Panc1 (cell line): ENCODE results near the gene TRAPPC1. TPM values are rescaled to one million over a fixed set of nuclear protein-coding genes. Genes with fewer than 3 reads are reported as not detected.

Experiments used
- ATAC-seq: fragments of 200-7000 bp; cut with Tn5 transposase; 2 replicates; pipeline ENCODE4 v1.9.1; 2020; ENCODE audit warnings: mild to moderate bottlenecking, moderate library complexity
- BruUV-seq: library from RNA; stranded (reverse); fragments of 400-500 nt; replicated peaks from 2 replicates; lab custom pipeline; 2021; lab: Mats Ljungman, UMichigan
- CTCF ChIA-PET: fragments of 300-600 bp; sonication (Branson Sonifier 250); formaldehyde crosslinking; loops from one replicate; lab custom pipeline; 2022; ENCODE audit warnings: antibody characterized with exemption; lab: Charles Lee
- POLR2A ChIA-PET: fragments of 300-600 bp; sonication (Branson Sonifier 250); formaldehyde crosslinking; loops from one replicate; lab custom pipeline; 2022; ENCODE audit warnings: antibody characterized with exemption; lab: Charles Lee
- DNase-seq: peaks from one replicate; pipeline ENCODE4 v3.0.0-alpha.2; 2010; ENCODE audit warnings: low read depth, low spot score
- H3K27ac ChIP-seq: 2 replicates; pipeline ENCODE4 v1.5.1; 2011; ENCODE audit warnings: mild to moderate bottlenecking, low read length, inconsistent platforms
- H3K27me3 ChIP-seq: fragments of 200-500 bp; sonication (Bioruptor generic); 2 replicates; pipeline ENCODE4 v1.6.0; 2014; ENCODE audit warnings: low read length, inconsistent platforms; ENCODE audit not compliant: control insufficient read depth, insufficient read depth
- H3K36me3 ChIP-seq: fragments of 200-500 bp; sonication (Bioruptor generic); 2 replicates; pipeline ENCODE4 v1.5.1; 2014; ENCODE audit warnings: inconsistent platforms, mild to moderate bottlenecking, low read length, moderate library complexity; ENCODE audit not compliant: control insufficient read depth, insufficient read depth
- H3K4me1 ChIP-seq: 2 replicates; pipeline ENCODE4 v1.5.1; 2011; ENCODE audit warnings: inconsistent platforms, mild to moderate bottlenecking, low read length, moderate library complexity; ENCODE audit not compliant: control insufficient read depth, insufficient read depth
- H3K4me3 ChIP-seq, 2 experiments: 2 replicates each; pipeline ENCODE4 v1.5.1; 2011 to 2012; ENCODE audit warnings: low read depth in 2 of 2, low read length in 2 of 2, mild to moderate bottlenecking in 2 of 2, inconsistent platforms in 1 of 2, moderate library complexity in 1 of 2
- H3K9me3 ChIP-seq: fragments of 200-500 bp; sonication (Bioruptor generic); 2 replicates; pipeline ENCODE4 v1.5.1; 2014; ENCODE audit warnings: low read depth, mild to moderate bottlenecking, inconsistent platforms, low read length, moderate library complexity; ENCODE audit not compliant: control insufficient read depth, insufficient read depth
- CTCF ChIP-seq: fragments of 450-650 bp; IDR thresholded peaks from 2 replicates; pipeline ENCODE4 v1.5.1; 2017; ENCODE audit warnings: mild to moderate bottlenecking
- POLR2AphosphoS5 ChIP-seq: IDR thresholded peaks from 2 replicates; pipeline ENCODE4 v1.6.1; 2012; ENCODE audit warnings: mild to moderate bottlenecking, low read depth, low read length, moderate library complexity
- REST ChIP-seq, 2 experiments: IDR thresholded peaks; 2 replicates each; pipeline ENCODE4 v1.6.1; 2011 to 2012; ENCODE audit warnings: low read depth in 2 of 2, control low read depth in 1 of 2, low read length in 1 of 2, mild to moderate bottlenecking in 1 of 2, moderate library complexity in 1 of 2; ENCODE audit not compliant: insufficient read depth in 1 of 2
- SIN3A ChIP-seq: IDR thresholded peaks from 2 replicates; pipeline ENCODE4 v1.6.1; 2012; ENCODE audit warnings: low read depth, mild to moderate bottlenecking, low read length, moderate library complexity, borderline replicate concordance; ENCODE audit not compliant: insufficient read depth
- TCF7L2 ChIP-seq: IDR thresholded peaks from 2 replicates; pipeline ENCODE4 v1.6.1; 2011; ENCODE audit warnings: mild to moderate bottlenecking, low read depth, low read length, inconsistent platforms
- in situ Hi-C: cut with HindIII; loops from 2 replicates; pipeline ENCODE4 v1.10.0; 2016; ENCODE audit warnings: low sequenced_read_pairs, low pct_unique_long_range_greater_than_20kb
- intact Hi-C: fragments of 100-400 bp; cut with micrococcal nuclease; formaldehyde crosslinking; loops from one replicate; pipeline ENCODE4 v1.10.0; 2022; ENCODE audit not compliant: unreplicated experiment
- total RNA-seq: library from RNA; stranded (reverse); gene quantifications from one replicate; pipeline ENCODE4 v1.2.1, GENCODE V29; 2021; ENCODE audit not compliant: unreplicated experiment

TRAPPC1 gene
- total RNA-seq, 1 experiment from 2014 or later: 154 TPM

GRCh38 chr17:7930841-7931631 lies 710 bp downstream of the TRAPPC1 start:
- CTCF ChIA-PET: interaction anchor here (0.7 kb wide), 1 partner anchor 59 kb away, joined by 5 read pairs; no protein-coding TSS in a partner anchor
- TF ChIP-seq REST (IDR thresholded peaks at IDR 0.05; ENCODE audit: insufficient read depth in 1 of 2, low read depth in 2 of 2, low read length in 1 of 2): no peak
- TF ChIP-seq CTCF: no peak
- no peak for TF ChIP-seq POLR2AphosphoS5
- no peak for TF ChIP-seq TCF7L2
- TSS peak; percentile 98 for BruUV-seq

GRCh38 chr17:7929158-7930023 lies 2.4 kb downstream of the TRAPPC1 start, which contains the start of gene KCNAB3:
Gene KCNAB3, minus strand, starts transcription at chr17:7929856. Its CDS starts 421 bp downstream, at chr17:7929435.
- no TSS peak for BruUV-seq
- Histone ChIP-seq H3K27ac (no peak within 1 kb of the TSS), H3K4me3 (peak within 1 kb of the TSS in 1 of 2 experiments; percentile 99; a peak in 2 of 4 replicates), H3K9me3 (no peaks in the 10 kb centered on the region), H3K4me1 (peaks cover 6% of the 10 kb centered on the region), H3K27me3 (no peaks in the 10 kb centered on the region), H3K36me3 (peaks cover 14% of the 10 kb centered on the region)
- intact Hi-C loops: no loop called here
- ChIA-PET POLR2A (no interaction called here), CTCF (no interaction called here)
- TF ChIP-seq CTCF (no peak), SIN3A (no peak), REST (IDR thresholded peaks at IDR 0.05; ENCODE audit: insufficient read depth in 1 of 2, low read depth in 2 of 2, low read length in 1 of 2) (no peak), TCF7L2 (no peak), POLR2AphosphoS5 (no peak)
- ATAC-seq (no peak), DNase-seq (no peak)
- in situ Hi-C loops: no loop called here

More at GRCh38 chr17:7930841-7931631, 710 bp downstream of the TRAPPC1 start:
- in situ Hi-C loops: no loop called here
- Histone ChIP-seq H3K27ac (peak overlapping the region; percentile 88), H3K27me3 (no peaks in the 10 kb centered on the region), H3K9me3 (no peaks in the 10 kb centered on the region), H3K36me3 (peaks cover 17% of the 10 kb centered on the region), H3K4me3 (peak overlapping the region; percentile 97 to 99), H3K4me1 (peaks cover 6% of the 10 kb centered on the region)
- no peak for ATAC-seq
- intact Hi-C loops: no loop called here
- POLR2A ChIA-PET: interaction anchor here (0.6 kb wide), 1 partner anchor 143 kb away, joined by 7 read pairs; no protein-coding TSS in a partner anchor
- DNase-seq: no peak
